HG02981 (cell line): Measurements from ENCODE around the gene MFAP2.
"Not testable (repeated sequence)": the region's sequence is repeated elsewhere in the genome, so short reads cannot be mapped to it uniquely, and the experiment has no call there.

Experiments
- ATAC-seq: cut with Tn5 transposase; IDR thresholded peaks from one replicate; pipeline ENCODE4 v1.9.1; 2021; ENCODE audit warnings: mild to moderate bottlenecking, moderate library complexity; ENCODE audit not compliant: unreplicated experiment

The MFAP2 gene

GRCh38 chr1:16933945-16934344 is 46.5 kb downstream of the MFAP2 start:
- ATAC-seq: not testable (repeated sequence)

GRCh38 chr1:16931206-16931934 is 49.0 kb downstream of the MFAP2 start:
- not testable (repeated sequence) for ATAC-seq

- not testable (repeated sequence) for ATAC-seq
Observed at GRCh38 chr1:16929146-16930041, 51.0 kb downstream of the MFAP2 start.

- no peak for ATAC-seq
Observed at GRCh38 chr1:16927711-16928485, 52.5 kb downstream of the MFAP2 start.

GRCh38 chr1:16927256-16927655 is 53.2 kb downstream of the MFAP2 start:
- no peak for ATAC-seq

- ATAC-seq: no peak
Observed at GRCh38 chr1:16926491-16927073, 53.8 kb downstream of the MFAP2 start.

- ATAC-seq: no peak
Observed at GRCh38 chr1:16925635-16926490, 54.6 kb downstream of the MFAP2 start.

GRCh38 chr1:16924919-16925477 is 55.4 kb downstream of the MFAP2 start:
- no peak for ATAC-seq
